Measurements from ENCODE around the gene SND1.

The SND1 gene

DNA sequence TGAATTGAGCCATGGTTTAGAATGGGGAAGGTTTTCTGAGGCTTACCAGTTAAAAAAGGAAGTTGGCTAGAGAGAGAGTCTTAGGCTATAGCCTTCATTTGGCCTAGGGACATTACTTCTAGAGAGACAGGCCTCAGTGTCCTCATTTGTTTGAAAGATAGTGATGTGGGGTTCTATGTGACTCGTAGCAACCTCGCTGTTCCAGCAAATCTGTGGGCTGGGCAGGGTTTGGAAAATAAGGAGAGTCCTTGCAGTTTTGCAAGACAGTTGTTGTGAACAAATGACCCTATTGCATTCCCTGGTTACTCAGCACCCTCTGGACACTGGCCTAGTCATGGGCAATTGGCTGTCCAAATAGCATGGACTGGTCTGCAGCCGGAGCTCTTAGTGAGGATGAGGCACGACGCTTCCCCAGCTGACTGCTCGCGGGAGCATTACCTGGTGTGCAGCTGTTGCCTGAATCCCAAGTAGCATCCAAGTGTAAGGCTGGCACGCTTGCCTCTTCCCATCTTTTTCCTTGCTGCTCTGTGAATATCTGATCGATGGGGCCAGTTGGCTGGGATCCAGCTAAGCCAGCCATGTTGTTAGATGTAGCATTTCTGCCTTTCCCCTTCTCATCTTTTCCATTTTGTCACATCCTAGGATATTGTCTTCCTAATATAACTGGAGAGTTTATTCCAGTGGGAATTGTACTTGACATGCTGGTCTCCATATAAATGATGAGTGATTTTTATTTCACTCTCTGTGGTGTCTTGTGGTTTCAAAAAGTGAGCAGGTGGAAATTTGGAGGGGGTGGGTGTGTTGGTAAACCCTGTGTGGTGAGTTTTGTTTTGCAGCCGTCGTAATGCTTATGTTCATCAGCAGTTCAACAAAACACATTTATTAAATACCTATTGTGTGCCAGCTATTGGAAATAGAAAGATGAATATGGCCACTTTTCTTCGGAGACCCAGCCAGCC is 99.8 kb downstream of the SND1 start:
- no peak for DNase-seq (ENCODE audit: low read depth)
- H3K4me3 ChIP-seq (ENCODE audit: low read depth, low read length), result no peak overlapping the region
- TF ChIP-seq CTCF (IDR thresholded peaks at IDR 0.05; ENCODE audit: insufficient read depth, low read depth, low read length, missing control alignments), result no peak

DNA sequence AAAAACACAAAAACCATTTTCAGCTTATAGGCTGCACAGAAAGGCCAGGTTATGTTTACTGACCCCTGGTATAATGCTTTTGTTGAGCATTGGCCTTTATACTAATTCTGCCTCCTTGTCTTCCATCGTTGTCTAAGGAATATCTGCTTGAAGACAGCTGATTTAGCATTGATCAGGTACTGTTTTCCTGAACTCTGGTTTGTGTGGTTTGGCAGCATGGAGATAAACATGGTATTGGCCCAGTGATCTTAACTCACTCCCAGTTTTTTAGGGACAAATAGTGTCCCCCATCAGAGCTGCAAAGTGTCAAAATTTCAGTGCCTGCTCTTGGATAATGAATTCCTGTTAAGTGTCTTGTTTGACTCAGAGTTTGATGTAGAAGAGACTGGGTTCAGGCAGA is 100.8 kb downstream of the SND1 start:
- no peak overlapping the region for H3K4me3 ChIP-seq (ENCODE audit: low read depth, low read length)
- no peak for DNase-seq (ENCODE audit: low read depth)
- TF ChIP-seq CTCF (IDR thresholded peaks at IDR 0.05; ENCODE audit: insufficient read depth, low read depth, low read length, missing control alignments), result no peak

- H3K4me3 ChIP-seq (ENCODE audit: low read depth, low read length), result no peak overlapping the region
- no peak for DNase-seq (ENCODE audit: low read depth)
- no peak for TF ChIP-seq CTCF (IDR thresholded peaks at IDR 0.05; ENCODE audit: insufficient read depth, low read depth, low read length, missing control alignments)
Measured at GRCh38 chr7:127754457-127754856, 102.5 kb downstream of the SND1 start.

DNA sequence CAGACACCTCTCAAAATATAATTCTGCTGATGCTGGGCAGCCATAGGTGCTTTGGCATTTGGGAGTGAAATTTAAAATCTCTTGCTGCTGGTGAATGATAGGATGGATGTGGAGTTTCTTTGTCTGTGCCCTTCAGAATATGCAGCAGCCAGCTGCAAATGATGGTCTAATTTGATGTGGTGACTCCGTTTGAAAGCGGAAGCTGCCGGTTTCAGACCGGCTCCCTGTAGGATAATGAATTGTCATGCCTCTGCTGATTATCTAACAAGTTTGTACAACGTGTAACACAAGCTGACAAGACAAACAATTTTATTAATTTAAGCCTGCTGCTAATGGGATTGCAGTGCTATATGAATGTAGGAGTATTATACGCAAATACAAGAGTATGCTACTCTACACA is 103.5 kb downstream of the SND1 start:
- no peak for DNase-seq (ENCODE audit: low read depth)
- H3K4me3 ChIP-seq (ENCODE audit: low read depth, low read length), result no peak overlapping the region
- no peak for TF ChIP-seq CTCF (IDR thresholded peaks at IDR 0.05; ENCODE audit: insufficient read depth, low read depth, low read length, missing control alignments)

DNA sequence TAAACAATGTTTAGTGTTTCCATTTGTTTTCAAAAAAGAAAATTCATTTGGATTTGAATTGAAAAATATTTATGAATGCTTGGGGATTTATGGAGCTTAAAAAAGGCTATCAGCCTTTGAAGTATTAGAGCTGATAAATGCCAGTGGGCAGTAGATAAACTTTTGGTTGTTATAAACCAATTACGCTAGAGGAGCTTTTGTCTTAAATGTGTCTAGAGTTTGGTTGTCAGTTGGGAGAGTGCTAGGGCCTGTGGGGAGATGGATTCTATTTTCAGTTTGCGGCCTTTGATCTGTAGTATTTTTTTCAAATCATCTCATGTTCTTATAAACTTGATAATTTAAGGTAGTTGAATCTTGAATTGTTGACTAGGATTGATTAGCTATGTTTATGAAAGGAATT is 104.0 kb downstream of the SND1 start:
- no peak for DNase-seq (ENCODE audit: low read depth)
- H3K4me3 ChIP-seq (ENCODE audit: low read depth, low read length), result no peak overlapping the region
- TF ChIP-seq CTCF (IDR thresholded peaks at IDR 0.05; ENCODE audit: insufficient read depth, low read depth, low read length, missing control alignments), result no peak

- no peak for DNase-seq (ENCODE audit: low read depth)
- TF ChIP-seq CTCF (IDR thresholded peaks at IDR 0.05; ENCODE audit: insufficient read depth, low read depth, low read length, missing control alignments), result no peak
- no peak overlapping the region for H3K4me3 ChIP-seq (ENCODE audit: low read depth, low read length)
Measured at GRCh38 chr7:127758105-127758504, 106.1 kb downstream of the SND1 start.

DNA sequence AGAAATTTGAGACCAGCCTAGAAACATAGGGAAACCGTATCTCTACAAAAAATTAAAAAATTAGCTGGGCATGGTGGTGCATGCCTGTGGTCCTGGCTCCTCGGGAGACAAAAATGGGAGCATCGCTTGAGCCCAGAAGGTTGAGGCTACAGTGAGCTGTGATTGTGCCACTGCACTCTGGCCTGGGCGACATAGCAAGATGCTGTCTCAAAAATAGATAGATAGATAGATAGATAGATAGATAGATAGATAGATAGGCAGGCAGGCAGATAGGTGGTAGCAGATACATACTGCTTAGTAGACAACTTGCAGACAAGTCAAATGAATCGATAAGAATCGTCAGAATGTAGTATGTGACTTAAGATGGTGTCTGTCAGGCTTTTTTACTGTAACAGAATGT is 106.9 kb downstream of the SND1 start:
- TF ChIP-seq CTCF (IDR thresholded peaks at IDR 0.05; ENCODE audit: insufficient read depth, low read depth, low read length, missing control alignments), result no peak
- no peak for DNase-seq (ENCODE audit: low read depth)

More for the DNA sequence above, 106.9 kb downstream of the SND1 start:
- H3K4me3 ChIP-seq (ENCODE audit: low read depth, low read length), result no peak overlapping the region
